ENCODE measurements around the gene FSHR. TPM values are rescaled to one million over a fixed set of nuclear protein-coding genes. Genes with fewer than 3 reads are reported as not detected.

Gene FSHR
- total and polyA plus RNA-seq, 2 donors (not counting 3 experiments of a cell fraction or from before 2014, with no cell fraction given): not detected

GRCh38 chr2:48998449-48998848 is 155.9 kb downstream of the FSHR start:
- Histone ChIP-seq H3K79me2 (ENCODE audit: control insufficient read depth, insufficient read depth, low read length) (no peaks in the 10 kb centered on the region), H2AFZ (ENCODE audit: low read depth, low read length) (no peak overlapping the region), H3K4me3 (replicated peaks in 1 of 3; ENCODE audit: insufficient read depth in 1 of 3, low read depth in 1 of 3, low read length in 3 of 3) (no peak overlapping the region), H3K36me3 (ENCODE audit: control insufficient read depth in 2 of 2, extremely low read depth in 1 of 2, insufficient read depth in 2 of 2, low read length in 2 of 2) (no peaks in the 10 kb centered on the region), H3K9ac (replicated peaks; ENCODE audit: extremely low read depth, insufficient read depth, low read length) (no peak overlapping the region), H3K4me1 (ENCODE audit: control insufficient read depth, extremely low read depth, insufficient read depth, low read length) (no peaks in the 10 kb centered on the region), H3K9me1 (replicated peaks; ENCODE audit: control insufficient read depth, extremely low read depth, insufficient read depth, low read length) (no peaks in the 10 kb centered on the region), H3K27ac (ENCODE audit: insufficient read depth, low read depth, low read length) (no peak overlapping the region), H3K4me2 (ENCODE audit: insufficient read depth, low read length) (no peak overlapping the region), H3K27me3 (ENCODE audit: control insufficient read depth in 2 of 2, insufficient read depth in 2 of 2, low read length in 2 of 2) (no peaks in the 10 kb centered on the region), H3K9me3 (replicated peaks; ENCODE audit: control insufficient read depth, insufficient read depth, low read length) (no peaks in the 10 kb centered on the region), H4K20me1 (replicated peaks; ENCODE audit: control insufficient read depth, extremely low read depth, insufficient read depth, low read length) (no peaks in the 10 kb centered on the region)
- CTCF ChIA-PET: no interaction called here
- BruUV-seq (replicated peaks): no TSS peak
- FAIRE-seq (no peak), DNase-seq (ENCODE audit: low read depth, low spot score) (no peak)
- intact Hi-C loops (cut with micrococcal nuclease) (no loop called here), dilution Hi-C loops (cut with MboI; ENCODE audit: extremely low pct_ligation_motif_present, low sequenced_read_pairs) (no loop called here)
- no peak for TF ChIP-seq POLR2AphosphoS5 (IDR thresholded peaks at IDR 0.05; ENCODE audit: insufficient read depth, low read depth, low read length)
- TF ChIP-seq GATA2 (IDR thresholded peaks at IDR 0.05; ENCODE audit: insufficient read depth, insufficient read length, low read depth, low read length): no peak
- no peak for TF ChIP-seq CTCF (IDR thresholded peaks at IDR 0.05; ENCODE audit: extremely low read depth in 1 of 2, insufficient read depth in 1 of 2, low read depth in 1 of 2, low read length in 2 of 2)
- TF ChIP-seq MYC (IDR thresholded peaks at IDR 0.05; ENCODE audit: low read depth, low read length): no peak
- no peak for TF ChIP-seq FOS (IDR thresholded peaks at IDR 0.05; ENCODE audit: borderline replicate concordance, insufficient read depth, low read length)
- TF ChIP-seq JUN (IDR thresholded peaks at IDR 0.05; ENCODE audit: borderline replicate concordance, insufficient read depth, insufficient read length, low read depth): no peak
- no peak for TF ChIP-seq POLR2A (IDR thresholded peaks at IDR 0.05; ENCODE audit: low read depth, low read length)
- no peak for TF ChIP-seq EZH2 (IDR thresholded peaks at IDR 0.05; ENCODE audit: borderline replicate concordance, low read depth, low read length, severe bottlenecking)
- POLR2A ChIA-PET: no interaction called here

Data from endothelial cell of umbilical vein (primary cell).